HG03571 (cell line): ENCODE data around the gene VANGL2.
"Not testable (repeated sequence)": the region's sequence is repeated elsewhere in the genome, so short reads cannot be mapped to it uniquely, and the experiment has no call there.

Source experiments
- ATAC-seq: cut with Tn5 transposase; IDR thresholded peaks from one replicate; pipeline ENCODE4 v1.9.1; 2021; ENCODE audit not compliant: unreplicated experiment

Gene VANGL2

GRCh38 chr1:160370561-160371345 is 29.6 kb upstream of the VANGL2 start:
- ATAC-seq, result no peak

GRCh38 chr1:160371346-160371631 is 29.1 kb upstream of the VANGL2 start:
- no peak for ATAC-seq

- no peak for ATAC-seq
Observed at GRCh38 chr1:160371756-160372155, 28.6 kb upstream of the VANGL2 start.

- no peak for ATAC-seq
Observed at GRCh38 chr1:160373696-160374095, 26.7 kb upstream of the VANGL2 start.

GRCh38 chr1:160374306-160375110 is 25.9 kb upstream of the VANGL2 start:
- no peak for ATAC-seq

GRCh38 chr1:160375788-160376524 is 24.4 kb upstream of the VANGL2 start:
- ATAC-seq, result no peak

GRCh38 chr1:160376525-160377131 is 23.7 kb upstream of the VANGL2 start:
- no peak for ATAC-seq

GRCh38 chr1:160377585-160378206 is 22.7 kb upstream of the VANGL2 start:
- ATAC-seq, result no peak

- ATAC-seq, result not testable (repeated sequence)
Observed at GRCh38 chr1:160384812-160385211, 15.6 kb upstream of the VANGL2 start.

- not testable (repeated sequence) for ATAC-seq
Observed at GRCh38 chr1:160388406-160388805, 12.0 kb upstream of the VANGL2 start.

GRCh38 chr1:160394673-160395072 is 5.7 kb upstream of the VANGL2 start:
- ATAC-seq, result no peak

- ATAC-seq, result no peak
Observed at GRCh38 chr1:160397651-160398050, 2.7 kb upstream of the VANGL2 start.

GRCh38 chr1:160398823-160399222 is 1.5 kb upstream of the VANGL2 start:
- ATAC-seq, result no peak

GRCh38 chr1:160399544-160400222 is 681 bp upstream of the VANGL2 start:
- ATAC-seq, result no peak

GRCh38 chr1:160400646-160401486 is 502 bp downstream of the VANGL2 start:
- no peak for ATAC-seq

- no peak for ATAC-seq
Observed at GRCh38 chr1:160401487-160401805, 1.1 kb downstream of the VANGL2 start.

- ATAC-seq, result no peak
Observed at GRCh38 chr1:160402001-160402795, 1.8 kb downstream of the VANGL2 start.

- no peak for ATAC-seq
Observed at GRCh38 chr1:160403244-160403643, 2.9 kb downstream of the VANGL2 start.

GRCh38 chr1:160404094-160404493 is 3.7 kb downstream of the VANGL2 start:
- ATAC-seq, result no peak
